H1 (cell line): ENCODE data around the gene PCCA. TPM values are rescaled to one million over a fixed set of nuclear protein-coding genes. Genes with fewer than 3 reads are reported as not detected.

ENCODE experiments used
- CTCF ChIA-PET: fragments of 300-600 bp; sonication (Branson Sonifier 250); formaldehyde crosslinking; loops from one replicate; lab custom pipeline; 2021; ENCODE audit not compliant: partially characterized antibody; lab: Charles Lee
- POLR2A ChIA-PET: fragments of 300-600 bp; sonication (Branson Sonifier 250); formaldehyde crosslinking; loops from one replicate; lab custom pipeline; 2021; ENCODE audit warnings: inconsistent platforms; ENCODE audit not compliant: partially characterized antibody; lab: Charles Lee
- DNase-seq, 2 experiments: peaks; one replicate each; pipeline versions ENCODE4 v3.0.0 to v3.0.0-alpha.2; 2010 to 2022; ENCODE audit warnings: low spot score in 2 of 2, low read depth in 1 of 2, mixed read lengths in 1 of 2
- FAIRE-seq: peaks from 2 replicates; lab custom pipeline; 2011; peaks lifted over from hg19 to GRCh38; lab: Jason Lieb, UNC
- H2AFZ ChIP-seq: 2 replicates; pipeline ENCODE4 v1.8.1; 2012; ENCODE audit warnings: low read length, inconsistent platforms
- H2AK5ac ChIP-seq: 2 replicates; pipeline ENCODE4 v1.6.1; 2013; ENCODE audit warnings: low read depth, low read length
- H2BK120ac ChIP-seq: replicated peaks from 2 replicates; pipeline ENCODE3; 2013; ENCODE audit warnings: low read depth, low read length, inconsistent platforms
- H2BK12ac ChIP-seq: 2 replicates; pipeline ENCODE4 v1.6.1; 2013; ENCODE audit warnings: low read depth, low read length
- H2BK15ac ChIP-seq: 2 replicates; pipeline ENCODE4 v1.6.1; 2013; ENCODE audit warnings: low read length
- H2BK20ac ChIP-seq: 2 replicates; pipeline ENCODE4 v1.6.1; 2013; ENCODE audit warnings: low read length
- H2BK5ac ChIP-seq: 2 replicates; pipeline ENCODE4 v1.6.1; 2013; ENCODE audit warnings: low read depth, low read length
- H3K14ac ChIP-seq: 2 replicates; pipeline ENCODE4 v1.6.1; 2013; ENCODE audit warnings: inconsistent platforms; ENCODE audit not compliant: insufficient read length
- H3K18ac ChIP-seq: 2 replicates; pipeline ENCODE4 v1.6.1; 2013; ENCODE audit warnings: low read length; ENCODE audit errors: extremely low read depth
- H3K23ac ChIP-seq: 2 replicates; pipeline ENCODE4 v1.6.1; 2013; ENCODE audit warnings: inconsistent platforms; ENCODE audit not compliant: insufficient read length
- H3K23me2 ChIP-seq: 2 replicates; pipeline ENCODE4 v1.6.1; 2013; ENCODE audit warnings: low read depth, low read length
- H3K27ac ChIP-seq: 2 replicates; pipeline ENCODE4 v1.6.1; 2011; ENCODE audit warnings: low read depth, low read length, inconsistent platforms
- H3K27me3 ChIP-seq, 4 experiments: replicated peaks in 1 of 4; 1 replicate in 1 of 4; 2 replicates in 3 of 4; pipeline versions ENCODE4 v1.6.1 to v1.8.1; 2011 to 2013; ENCODE audit warnings: low read length in 3 of 4, mild to moderate bottlenecking in 3 of 4, inconsistent platforms in 2 of 4, mixed read lengths in 2 of 4, moderate library complexity in 1 of 4; ENCODE audit not compliant: control insufficient read depth in 3 of 4, insufficient read depth in 3 of 4; ENCODE audit errors: extremely low read depth in 1 of 4
- H3K36me3 ChIP-seq, 4 experiments: 2 replicates each; pipeline versions ENCODE4 v1.6.1 to v1.8.1; 2011 to 2013; ENCODE audit warnings: mild to moderate bottlenecking in 4 of 4, low read length in 3 of 4, moderate library complexity in 2 of 4, control low read depth in 1 of 4, inconsistent platforms in 1 of 4; ENCODE audit not compliant: insufficient read depth in 4 of 4, control insufficient read depth in 2 of 4
- H3K4ac ChIP-seq: replicated peaks from 2 replicates; pipeline ENCODE3; 2013; ENCODE audit warnings: low read length, low read depth, mixed read lengths, inconsistent platforms; ENCODE audit not compliant: insufficient read length
- H3K4me1 ChIP-seq, 4 experiments: replicated peaks in 1 of 4; 1 replicate in 1 of 4; 2 replicates in 3 of 4; pipeline versions ENCODE4 v1.6.1 to v1.8.1; 2011 to 2013; ENCODE audit warnings: low read length in 3 of 4, inconsistent platforms in 2 of 4, mixed read lengths in 1 of 4; ENCODE audit not compliant: insufficient read depth in 4 of 4, control insufficient read depth in 3 of 4
- H3K4me2 ChIP-seq, 2 experiments: 2 replicates each; pipeline versions ENCODE4 v1.6.1 to v1.8.1; 2011 to 2013; ENCODE audit warnings: low read depth in 2 of 2, low read length in 2 of 2, control low read depth in 1 of 2, inconsistent platforms in 1 of 2, mild to moderate bottlenecking in 1 of 2; ENCODE audit not compliant: insufficient read depth in 1 of 2
- H3K4me3 ChIP-seq, 4 experiments: fragments of 200-600, 300-600 bp in 1 of 4; sonication (generic), shearing (Covaris generic), sonication (Bioruptor Twin) in 1 of 4; 2 replicates each; pipeline versions ENCODE4 v1.5.1 to v1.8.1; 2011 to 2016; ENCODE audit warnings: low read length in 4 of 4, low read depth in 3 of 4, control low read depth in 2 of 4, inconsistent platforms in 2 of 4, mild to moderate bottlenecking in 2 of 4, mixed read lengths in 1 of 4, moderate library complexity in 1 of 4; ENCODE audit not compliant: insufficient read depth in 2 of 4; ENCODE audit errors: extremely low read depth in 1 of 4
- H3K56ac ChIP-seq: replicated peaks from 2 replicates; pipeline ENCODE3; 2013; ENCODE audit warnings: low read depth, mild to moderate bottlenecking, mixed read lengths, low read length, inconsistent platforms; ENCODE audit not compliant: insufficient read length
- H3K79me1 ChIP-seq: 2 replicates; pipeline ENCODE4 v1.6.1; 2013; ENCODE audit warnings: low read depth, low read length, control low read depth
- H3K79me2 ChIP-seq, 2 experiments: 2 replicates each; pipeline versions ENCODE4 v1.6.1 to v1.8.1; 2012 to 2013; ENCODE audit warnings: low read length in 2 of 2, mild to moderate bottlenecking in 2 of 2, inconsistent platforms in 1 of 2; ENCODE audit not compliant: insufficient read depth in 2 of 2, control insufficient read depth in 1 of 2
- H3K9ac ChIP-seq, 4 experiments: replicated peaks in 1 of 4; 1 replicate in 1 of 4; 2 replicates in 3 of 4; pipeline versions ENCODE4 v1.6.1 to v1.8.1; 2011 to 2013; ENCODE audit warnings: low read depth in 3 of 4, low read length in 3 of 4, control low read depth in 2 of 4, mild to moderate bottlenecking in 2 of 4, moderate library complexity in 2 of 4, inconsistent platforms in 1 of 4; ENCODE audit errors: extremely low read depth in 1 of 4
- H3K9me3 ChIP-seq, 2 experiments: 2 replicates each; pipeline versions ENCODE4 v1.6.1 to v1.8.1; 2012 to 2013; ENCODE audit warnings: mild to moderate bottlenecking in 2 of 2, moderate library complexity in 2 of 2, control low read depth in 1 of 2, inconsistent platforms in 1 of 2, low read depth in 1 of 2, low read length in 1 of 2, mixed read lengths in 1 of 2; ENCODE audit not compliant: insufficient read depth in 2 of 2
- H4K20me1 ChIP-seq, 2 experiments: replicated peaks in 1 of 2; 2 replicates each; pipeline versions ENCODE3 to v1.8.1; 2011 to 2013; ENCODE audit warnings: inconsistent platforms in 2 of 2, low read length in 2 of 2, mild to moderate bottlenecking in 1 of 2; ENCODE audit not compliant: insufficient read depth in 2 of 2, control insufficient read depth in 1 of 2
- H4K5ac ChIP-seq: 2 replicates; pipeline ENCODE4 v1.6.1; 2013; ENCODE audit warnings: low read length, low read depth, mixed read lengths, inconsistent platforms; ENCODE audit not compliant: insufficient read length
- H4K8ac ChIP-seq: 2 replicates; pipeline ENCODE4 v1.8.0; 2013; ENCODE audit warnings: mild to moderate bottlenecking, moderate library complexity, low read length, inconsistent platforms; ENCODE audit not compliant: insufficient read depth; ENCODE audit errors: extremely low read depth
- H4K91ac ChIP-seq: replicated peaks from 2 replicates; pipeline ENCODE3; 2013; ENCODE audit warnings: low read length, mixed read lengths, inconsistent platforms; ENCODE audit not compliant: insufficient read length
- BRCA1 ChIP-seq: IDR thresholded peaks from 2 replicates; pipeline ENCODE4 v1.6.1; 2012; ENCODE audit warnings: low read depth, low read length, improper control_type of control experiment
- KDM1A ChIP-seq: fragments of 200-600, 300-600 bp; sonication (generic); IDR thresholded peaks from 2 replicates; pipeline ENCODE4 v1.7.1; 2016; ENCODE audit warnings: mild to moderate bottlenecking, low read length, borderline replicate concordance
- RAD21 ChIP-seq, 2 experiments: IDR thresholded peaks in 1 of 2; conservative IDR thresholded peaks in 1 of 2; 2 replicates each; pipeline ENCODE4 v1.6.1; 2011; ENCODE audit warnings: low read depth in 2 of 2, low read length in 2 of 2, improper control_type of control experiment in 1 of 2, inconsistent platforms in 1 of 2, mild to moderate bottlenecking in 1 of 2, moderate library complexity in 1 of 2
- WGBS, 2 experiments: shearing (Covaris generic) in 1 of 2; methylation state at CpG; one replicate each; pipeline versions ENCODE4 v1.1.6 to v1.1.7; 2013 to 2015; ENCODE audit warnings: low lambda C conversion rate in 2 of 2, mixed read lengths in 2 of 2, inconsistent platforms in 1 of 2, low coverage in 1 of 2, missing lambda C conversion rate in 1 of 2; ENCODE audit not compliant: insufficient replicate concordance in 2 of 2, insufficient coverage in 1 of 2, insufficient read length in 1 of 2; ENCODE audit errors: extremely low coverage in 1 of 2, missing lambda C conversion rate in 1 of 2; 5-methylcytosine and 5-hydroxymethylcytosine counted together
- polyA plus RNA-seq, 7 experiments: library from polyadenylated mRNA; depleted of rRNA in 3 of 7; stranded (reverse) in 5 of 7; unstranded in 2 of 7; fragments of >200 nt in 5 of 7; fragments of 200-250 nt in 2 of 7; gene quantifications; 1 replicate in 5 of 7; 2 replicates in 1 of 7; 4 replicates in 1 of 7; pipeline versions ENCODE4 v1.2.1 to v1.2.3, GENCODE V29; 2011 to 2013; ENCODE audit warnings: missing spikeins in 2 of 7, mixed read lengths in 2 of 7
- total RNA-seq: library from RNA; stranded (reverse); fragmentation: NEBNext Ultra II Directional; extraction: Animal tissue kit (Norgen Biotek cat#: 25700); gene quantifications from 2 replicates; pipeline ENCODE4 v1.2.1, GENCODE V29; 2021

PCCA gene
- total and polyA plus RNA-seq, 2 of the 8 experiments (the other 6 are each of a cell fraction or from before 2014, with no cell fraction given): 18.4 to 49.8 TPM

- Histone ChIP-seq H3K79me1 (no peaks in the 10 kb centered on the region), H2BK20ac (peak overlapping the region; percentile 91), H2BK5ac (peak overlapping the region; percentile 94; the same call in 1 of the 2 replicates), H3K23me2 (no peaks in the 10 kb centered on the region), H3K4me2 (no peak overlapping the region), H2BK12ac (peak overlapping the region; percentile 62), H2AK5ac (no peak overlapping the region; the same call in 1 of the 2 replicates), H4K20me1 (no peaks in the 10 kb centered on the region), H3K9ac (no peak overlapping the region), H2BK120ac (no peak overlapping the region), H3K79me2 (no peaks in the 10 kb centered on the region), H4K5ac (no peak overlapping the region), H3K23ac (no peak overlapping the region), H4K91ac (peak overlapping the region; percentile 63), H4K8ac (no peak overlapping the region), H3K4me3 (no peak overlapping the region), H3K56ac (no peak overlapping the region), H3K27me3 (no peaks in the 10 kb centered on the region), H3K4ac (no peak overlapping the region), H3K36me3 (no peaks in the 10 kb centered on the region), H3K18ac (peak overlapping the region; percentile 60; the same call in 1 of the 2 replicates), H3K27ac (no peak overlapping the region), H2BK15ac (peak overlapping the region; percentile 6; the same call in 1 of the 2 replicates), H3K4me1 (peaks cover 0 to 32% (median 25%) of the 10 kb centered on the region in 4 experiments; a peak in 6 of 7 replicates), H3K9me3 (no peaks in the 10 kb centered on the region), H2AFZ (no peak overlapping the region), H3K14ac (no peak overlapping the region)
- TF ChIP-seq RAD21 (IDR thresholded peaks at IDR 0.05 in 1 of 2, conservative IDR thresholded peaks at IDR 0.05 in 1 of 2; ENCODE audit: low read depth in 2 of 2, low read length in 2 of 2) (peak; percentile 14 to 33; a peak in 1 of 4 replicates), KDM1A (0 out of 2 replicates have a peak, but pooled peaks have one; percentile 18), BRCA1 (no peak)
- ChIA-PET CTCF (interaction anchor here (0.5 to 5.0 kb wide), 8 partner anchors 10 to 414 kb away, joined by 3 to 19 read pairs (median 4); no protein-coding TSS in a partner anchor), POLR2A (interaction anchor here (1.1 kb wide), 1 partner anchor 72 kb away, joined by 3 read pairs; no protein-coding TSS in a partner anchor)
- FAIRE-seq (no peak), DNase-seq (no peak)
- 87% methylated on average over 9 of the region's 9 CpGs; no CpG with 5 or more reads in 1 of the 2 experiments for WGBS, 2 experiments
Observed at GRCh38 chr13:100512422-100512821, 423.5 kb downstream of the PCCA start.
